ENCODE data around the gene NEUROG3.
"Not testable (repeated sequence)": the region's sequence is repeated elsewhere in the genome, so short reads cannot be mapped to it uniquely, and the experiment has no call there.

The NEUROG3 gene

DNA sequence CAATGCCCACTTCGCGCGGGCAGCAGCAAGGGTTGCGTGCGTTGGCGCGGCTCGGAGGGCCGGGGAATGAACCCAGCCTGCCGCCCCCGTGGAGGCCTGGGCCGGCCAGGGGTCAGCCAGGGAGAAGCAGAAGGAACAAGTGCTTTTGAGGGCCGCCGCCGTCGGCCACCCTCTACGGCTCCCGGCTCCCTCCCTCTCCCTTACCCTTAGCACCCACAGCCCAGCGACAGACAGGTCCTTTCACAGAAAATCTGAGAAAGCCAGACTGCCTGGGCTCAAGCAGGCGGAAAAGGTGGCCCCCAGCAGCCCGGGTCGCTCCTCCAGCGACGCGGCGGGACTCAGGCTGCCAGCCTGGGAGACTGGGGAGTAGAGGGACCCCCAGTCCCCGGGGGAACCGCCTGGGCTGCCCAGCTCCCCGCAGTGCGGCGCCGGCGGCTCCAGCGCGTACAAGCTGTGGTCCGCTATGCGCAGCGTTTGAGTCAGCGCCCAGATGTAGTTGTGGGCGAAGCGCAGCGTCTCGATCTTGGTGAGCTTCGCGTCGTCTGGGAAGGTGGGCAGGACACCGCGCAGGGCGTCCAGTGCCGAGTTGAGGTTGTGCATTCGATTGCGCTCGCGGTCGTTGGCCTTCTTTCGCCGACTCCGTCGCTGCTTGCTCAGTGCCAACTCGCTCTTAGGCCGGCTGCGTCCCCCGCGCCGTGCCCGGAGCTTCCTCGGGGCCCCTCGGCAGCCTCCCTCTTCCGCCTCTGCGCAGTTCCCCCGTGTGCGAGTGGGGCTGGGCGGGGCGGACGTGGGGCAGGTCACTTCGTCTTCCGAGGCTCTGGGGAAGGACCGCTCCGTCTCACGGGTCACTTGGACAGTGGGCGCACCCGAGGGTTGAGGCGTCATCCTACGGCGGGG lies 815 bp downstream of the NEUROG3 start:
- no peak for DNase-seq (ENCODE audit: low spot score)

DNA sequence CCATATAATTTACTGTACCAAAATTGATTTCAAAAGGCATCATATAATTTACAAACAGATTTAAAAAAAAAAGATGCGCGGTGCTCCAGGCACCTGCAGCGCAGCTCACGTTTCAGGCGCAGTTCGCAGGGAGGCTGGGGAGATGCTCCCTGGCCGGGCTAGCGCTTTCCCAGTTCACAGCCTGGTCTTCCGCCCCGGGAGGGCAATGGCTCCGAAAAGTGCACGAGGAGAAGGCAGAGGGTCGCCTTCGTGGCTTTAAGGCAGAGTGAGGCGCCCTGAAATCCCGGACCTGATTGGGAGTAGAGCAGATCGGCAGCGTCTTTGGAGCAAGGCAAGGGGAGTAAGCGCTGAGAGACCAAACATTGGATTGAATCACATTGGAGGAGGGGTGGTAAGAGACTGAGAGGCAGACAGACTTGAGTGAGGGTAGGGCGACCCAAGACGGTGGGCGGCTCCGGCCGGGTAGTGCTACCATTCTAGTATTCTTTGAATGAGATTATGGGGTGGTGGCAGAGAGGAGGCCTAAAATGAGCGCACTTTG lies 1.5 kb downstream of the NEUROG3 start:
- DNase-seq (ENCODE audit: low spot score): no peak

DNA sequence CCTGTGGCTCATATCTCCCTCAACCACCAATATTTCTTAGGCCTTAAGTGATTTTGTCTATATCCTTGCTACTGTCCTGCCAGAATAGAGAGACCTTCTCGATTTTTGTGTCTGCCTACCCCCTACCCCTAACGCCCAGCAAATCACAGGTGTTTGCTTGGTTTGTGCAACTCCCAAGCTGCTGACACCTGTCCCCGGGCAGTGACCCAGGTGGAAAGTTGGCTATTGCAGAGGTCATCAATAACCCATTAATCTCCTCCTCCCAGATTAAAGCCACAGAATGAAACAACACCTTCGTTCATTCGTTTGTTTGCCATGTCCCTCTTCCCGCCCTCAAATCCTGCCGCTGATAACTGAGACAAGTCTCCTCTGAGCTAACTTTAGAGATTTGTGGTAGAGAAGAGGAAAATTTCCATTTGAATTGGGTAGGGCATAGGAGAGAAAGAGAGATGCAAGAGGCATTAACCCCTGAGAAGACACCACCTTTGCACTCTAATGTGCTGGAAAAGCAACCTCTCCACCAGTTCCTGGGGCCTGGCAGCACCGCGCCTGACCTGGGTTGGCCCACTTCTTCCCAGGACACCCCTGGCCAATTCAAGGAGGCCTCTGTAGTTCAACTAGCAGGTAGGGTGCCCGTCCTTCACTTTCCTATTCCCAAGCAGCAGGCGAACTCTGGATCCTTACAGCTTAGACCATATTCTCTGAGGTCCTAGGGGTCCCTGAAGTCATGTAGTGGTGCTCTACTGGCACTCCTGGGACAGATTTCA lies 3.0 kb downstream of the NEUROG3 start:
- no peak for DNase-seq (ENCODE audit: low spot score)

DNA sequence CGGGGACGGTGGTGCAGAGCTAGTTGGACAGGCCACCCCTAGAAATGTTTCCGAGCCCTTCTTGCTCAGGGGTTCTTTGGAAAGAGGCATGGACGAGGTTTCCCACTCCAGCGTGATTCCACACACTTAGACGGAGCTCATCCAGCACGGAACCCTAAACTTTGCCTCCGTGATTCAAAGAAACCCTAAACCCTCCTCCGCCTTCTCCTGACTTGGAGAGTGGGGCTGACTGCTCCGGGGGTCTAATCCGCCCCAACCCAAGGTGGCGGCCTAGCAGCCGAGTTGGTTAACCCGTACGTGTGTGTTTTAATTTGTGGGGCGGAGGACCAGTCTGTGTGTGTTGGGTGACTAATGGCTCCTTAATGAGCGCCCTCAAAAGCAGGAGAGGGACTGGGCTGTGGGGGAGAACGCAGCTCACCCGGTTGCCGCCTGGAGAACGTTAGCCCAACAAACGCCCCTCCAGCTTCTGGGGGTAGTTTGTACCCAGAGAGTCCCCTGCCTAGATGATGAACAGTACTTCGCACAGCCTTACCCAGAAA lies 3.8 kb downstream of the NEUROG3 start:
- DNase-seq (ENCODE audit: low spot score): no peak

DNA sequence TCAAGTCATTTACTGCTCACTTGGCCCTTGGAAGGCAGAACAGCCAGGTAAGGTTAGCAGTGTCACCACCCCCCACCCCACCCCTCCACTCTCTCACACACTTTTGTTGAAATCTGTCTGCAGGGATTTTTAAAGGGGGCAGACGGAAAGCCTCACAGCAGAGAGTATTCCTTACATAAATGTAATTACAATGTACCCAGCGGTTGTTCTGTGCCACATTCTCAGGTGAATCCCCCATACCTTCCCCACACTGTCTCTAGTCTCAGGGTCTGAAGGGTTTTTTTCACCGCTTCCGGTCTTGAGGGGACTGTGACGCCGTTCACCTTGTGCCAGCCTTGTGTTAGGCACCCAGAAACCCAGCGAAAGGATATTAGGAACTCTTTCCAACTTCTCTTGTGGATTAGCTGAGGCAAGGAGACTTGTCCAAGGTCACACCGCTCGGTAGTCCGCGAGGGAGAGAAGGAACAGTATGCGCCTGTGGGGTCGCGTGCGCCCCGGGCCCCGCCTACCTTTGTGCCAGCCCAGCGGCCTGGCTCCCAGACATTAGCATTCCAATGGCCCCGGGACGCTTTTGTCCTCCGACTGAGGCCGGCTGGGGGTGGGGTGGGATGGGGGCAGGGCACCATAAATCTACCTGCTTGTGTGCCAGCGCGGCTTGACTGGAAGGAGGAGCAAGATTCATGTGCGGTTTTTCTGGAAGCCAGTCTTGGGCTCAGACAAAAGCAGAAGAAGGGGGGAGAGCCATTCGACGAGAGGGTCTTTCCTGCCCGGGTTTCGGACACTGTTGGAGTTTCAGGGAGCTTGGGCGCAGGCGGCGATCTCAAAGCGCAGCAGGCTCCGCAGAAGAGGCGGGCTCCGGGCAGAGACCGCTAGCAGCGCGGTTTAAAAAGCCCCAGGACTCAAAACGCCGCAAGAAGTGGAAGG lies 4.5 kb downstream of the NEUROG3 start:
- DNase-seq (ENCODE audit: low spot score): no peak

DNA sequence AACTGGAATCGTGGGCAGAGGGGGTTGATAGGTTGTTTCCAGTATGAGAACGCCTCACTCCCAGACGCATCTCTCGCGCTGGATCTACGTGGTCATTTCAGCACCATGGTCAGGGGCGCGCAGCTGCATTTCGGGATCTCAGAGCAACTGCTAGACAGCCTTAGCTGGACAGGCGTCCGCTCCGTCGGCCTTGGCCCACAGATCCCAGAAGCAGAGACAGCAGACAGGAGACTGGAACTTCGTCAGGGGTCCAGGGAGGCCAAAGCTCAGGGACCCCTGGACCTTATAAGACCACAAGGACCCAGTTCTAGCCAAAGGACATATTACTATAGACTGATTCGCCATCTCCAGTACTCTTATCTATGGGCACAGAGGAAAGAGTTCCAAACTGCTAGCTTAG lies 5.3 kb downstream of the NEUROG3 start:
- no peak for DNase-seq (ENCODE audit: low spot score)

DNA sequence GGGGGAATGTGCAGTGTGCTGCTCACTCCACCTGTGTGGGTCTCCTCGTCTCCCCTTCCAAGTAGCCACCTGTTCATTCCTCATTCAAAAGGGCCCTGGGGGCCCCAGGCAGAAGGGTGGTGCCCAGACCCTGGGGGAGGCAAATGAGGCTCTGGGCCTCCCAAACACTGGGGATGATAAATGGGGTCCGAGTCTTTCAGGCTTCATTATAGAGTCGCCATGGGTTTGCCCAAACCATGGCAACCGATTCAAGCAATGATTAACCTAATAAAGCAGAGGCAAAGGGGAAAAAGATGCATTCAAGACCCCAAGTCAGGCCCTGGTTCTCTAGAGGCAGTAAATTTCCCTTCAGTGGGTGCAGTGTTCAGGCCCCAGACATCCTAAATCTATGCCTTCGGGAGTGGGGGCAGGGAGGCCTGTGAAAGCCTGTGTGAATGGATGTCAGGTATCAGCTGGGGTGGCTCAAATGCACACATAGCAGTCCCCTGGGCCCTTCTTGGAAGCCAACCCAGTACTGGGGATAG lies 10.4 kb downstream of the NEUROG3 start:
- DNase-seq (ENCODE audit: low spot score): no peak

DNA sequence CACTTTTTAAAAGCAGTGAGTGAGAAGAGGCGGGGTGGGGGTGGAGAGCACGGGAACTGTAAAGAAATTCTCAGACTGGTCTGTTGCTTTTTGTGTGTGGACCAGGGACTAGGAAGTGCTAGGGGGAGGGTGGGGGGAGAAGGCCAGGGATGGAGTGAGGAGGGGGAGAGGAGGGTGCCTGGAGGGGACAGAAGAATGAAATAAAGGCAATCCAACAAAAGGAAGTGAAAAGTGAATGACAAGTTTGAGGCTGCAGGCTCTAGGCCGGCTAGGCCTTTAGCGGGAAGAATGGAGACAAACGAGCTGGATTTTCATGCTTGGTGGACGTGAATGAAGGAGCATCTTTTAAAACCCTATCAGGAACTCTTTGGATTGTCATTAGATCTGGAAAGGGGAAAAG lies 13.7 kb downstream of the NEUROG3 start:
- no peak for DNase-seq (ENCODE audit: low spot score)

DNA sequence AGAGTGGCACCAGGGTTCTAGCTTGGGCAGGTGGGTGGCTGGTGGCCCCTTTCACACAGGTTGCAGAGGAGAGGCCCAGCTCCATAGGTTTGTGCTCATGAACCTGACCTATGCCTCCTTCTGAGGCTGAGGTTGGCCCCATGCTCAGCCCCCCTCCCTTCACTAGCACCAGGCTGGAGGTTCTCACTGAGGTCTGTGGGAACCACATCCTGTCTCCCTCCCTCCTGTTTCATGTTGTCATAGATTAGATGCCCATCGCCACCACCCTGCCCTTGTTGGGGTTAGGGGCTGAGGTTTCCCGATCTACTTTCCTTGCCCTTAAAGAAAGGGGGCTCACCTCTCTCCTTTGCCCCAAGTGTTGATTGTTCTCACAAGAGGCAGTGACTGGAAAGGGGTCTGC lies 14.7 kb downstream of the NEUROG3 start:
- no peak for DNase-seq (ENCODE audit: low spot score)

DNA sequence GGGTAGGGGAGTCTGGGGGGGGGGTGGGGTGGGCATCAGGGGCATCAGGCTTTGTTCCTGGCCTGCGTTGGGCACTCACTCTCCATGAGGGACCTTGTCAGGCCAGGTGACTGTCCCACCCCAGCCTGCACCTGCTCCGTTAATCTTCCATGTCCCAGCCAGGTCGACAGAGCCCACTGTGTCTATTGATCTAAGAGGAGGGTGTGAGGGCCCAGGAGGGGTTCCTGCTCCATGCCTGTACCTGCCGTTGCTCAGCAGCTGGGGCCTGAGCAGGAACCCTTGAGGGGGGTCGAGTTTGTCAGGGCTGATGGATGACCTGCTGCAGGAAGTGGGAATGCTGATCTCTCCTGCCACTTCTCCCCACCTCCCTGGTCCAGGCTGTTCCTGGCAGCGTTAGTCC lies 18.6 kb downstream of the NEUROG3 start:
- DNase-seq (ENCODE audit: low spot score): no peak

DNA sequence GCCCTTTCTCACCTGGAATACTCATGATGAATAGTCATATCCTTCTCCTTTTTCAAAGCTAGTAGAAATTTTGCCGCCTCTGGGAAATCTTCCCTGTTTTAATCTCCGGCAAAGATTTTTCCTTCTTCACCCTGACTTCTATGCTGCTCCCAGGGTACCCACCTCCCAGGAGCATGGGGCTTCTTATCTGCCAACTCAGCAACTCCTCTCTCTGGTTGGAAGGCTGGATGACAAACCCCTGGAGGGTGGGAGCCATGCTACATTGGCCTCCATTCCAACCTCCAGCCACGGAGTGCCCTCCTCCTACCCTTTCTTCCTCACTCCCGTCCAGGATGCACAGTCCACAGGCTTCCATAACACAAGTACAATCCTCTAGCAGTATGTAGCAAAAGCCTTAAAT lies 19.9 kb downstream of the NEUROG3 start:
- DNase-seq (ENCODE audit: low spot score): no peak

DNA sequence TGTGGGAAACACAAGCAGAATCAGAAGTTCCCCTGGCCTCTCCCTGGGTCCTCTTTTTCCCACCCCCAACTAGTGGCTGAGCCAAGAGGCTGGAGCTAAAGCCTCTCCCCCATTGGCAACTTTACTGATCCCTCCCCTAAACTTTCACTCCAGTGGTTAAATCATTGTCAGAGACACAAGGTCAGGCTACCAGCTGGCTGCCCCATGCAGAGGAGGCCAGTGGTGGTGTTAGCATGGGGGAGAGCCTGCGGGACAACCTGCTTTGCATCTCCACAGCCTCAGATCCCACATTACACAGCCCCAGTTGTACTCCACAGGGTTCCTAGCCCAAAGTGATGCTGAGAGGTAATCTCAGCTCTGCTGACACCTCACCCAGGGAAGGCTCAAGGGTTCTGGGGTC lies 21.0 kb downstream of the NEUROG3 start:
- DNase-seq (ENCODE audit: low spot score): no peak

DNA sequence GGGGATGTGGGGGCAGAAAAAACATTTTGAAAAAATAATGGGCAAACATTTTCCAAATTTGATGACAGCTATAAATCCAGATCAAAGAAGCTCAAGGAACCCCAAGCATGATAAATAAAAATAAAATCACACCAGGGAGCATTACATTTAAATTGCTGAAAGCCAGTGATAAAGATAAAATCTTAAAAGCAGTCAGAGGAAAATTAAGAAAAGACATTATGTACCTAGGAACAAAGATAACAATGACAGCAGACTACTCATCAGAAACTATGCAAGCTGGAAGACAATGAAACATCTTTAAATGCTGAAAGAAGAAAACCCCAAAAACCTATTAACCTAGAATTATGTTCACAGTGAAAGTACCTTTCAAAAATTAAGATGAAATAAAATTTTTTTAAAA lies 23.3 kb downstream of the NEUROG3 start:
- DNase-seq (ENCODE audit: low spot score): no peak

DNA sequence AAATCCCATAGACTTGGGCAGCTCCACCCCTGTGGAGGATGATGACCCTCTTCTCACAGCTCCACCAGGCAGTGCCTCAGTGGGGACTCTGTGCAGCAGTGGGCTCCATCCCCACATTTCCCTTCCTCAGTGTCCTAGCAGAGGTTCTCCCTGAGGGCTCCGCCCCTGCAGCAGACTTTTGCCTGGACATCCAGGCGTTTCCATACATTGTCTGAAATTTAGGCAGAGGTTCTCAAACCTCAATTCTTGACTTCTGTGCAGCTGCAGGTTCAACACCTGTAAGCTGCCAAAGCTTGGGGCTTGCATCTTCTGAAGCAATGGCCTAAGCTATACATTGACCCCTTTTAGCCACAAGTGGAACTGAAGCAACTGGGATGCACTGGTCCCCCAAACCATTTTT lies 31.8 kb downstream of the NEUROG3 start:
- no peak for DNase-seq (ENCODE audit: low spot score)

DNA sequence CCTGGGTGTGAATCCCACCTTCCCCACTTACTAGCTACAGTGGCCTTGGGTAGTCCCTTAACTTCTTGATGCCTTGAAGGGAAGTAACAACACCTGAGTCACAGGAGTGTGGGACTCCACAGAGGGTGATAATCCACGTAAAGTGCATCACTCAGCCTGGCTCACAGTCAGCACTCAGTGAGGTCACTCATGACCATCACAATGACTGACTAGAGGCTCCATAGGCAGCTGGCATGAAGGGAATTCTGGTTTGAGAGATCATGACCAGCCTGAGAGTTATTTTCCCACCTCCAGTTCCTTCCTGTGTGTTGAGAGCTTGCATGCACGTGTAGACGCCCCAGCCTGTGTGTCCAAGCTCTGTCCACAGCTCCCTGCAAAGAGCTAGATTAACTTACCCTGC lies 34.8 kb downstream of the NEUROG3 start:
- DNase-seq (ENCODE audit: low spot score): no peak

DNA sequence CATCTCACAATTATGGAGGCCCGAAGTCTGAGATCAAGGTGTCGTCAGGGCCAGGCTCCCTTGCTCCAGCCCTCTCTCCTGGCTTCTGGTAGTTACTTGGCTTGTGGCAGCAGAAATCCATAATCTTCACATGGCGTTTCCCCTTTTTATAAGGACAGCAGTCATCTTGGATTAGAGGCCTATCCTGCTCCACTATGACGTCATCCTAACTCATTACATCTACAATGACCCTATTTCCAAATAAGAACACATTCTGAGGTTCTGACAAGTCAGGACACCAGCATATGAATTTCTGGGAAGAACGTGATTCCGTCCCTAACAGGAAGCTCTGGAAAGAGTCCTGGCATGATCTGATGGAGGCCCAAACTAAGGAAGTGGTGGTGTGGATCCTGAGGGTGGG lies 35.8 kb downstream of the NEUROG3 start:
- DNase-seq (ENCODE audit: low spot score): no peak

DNA sequence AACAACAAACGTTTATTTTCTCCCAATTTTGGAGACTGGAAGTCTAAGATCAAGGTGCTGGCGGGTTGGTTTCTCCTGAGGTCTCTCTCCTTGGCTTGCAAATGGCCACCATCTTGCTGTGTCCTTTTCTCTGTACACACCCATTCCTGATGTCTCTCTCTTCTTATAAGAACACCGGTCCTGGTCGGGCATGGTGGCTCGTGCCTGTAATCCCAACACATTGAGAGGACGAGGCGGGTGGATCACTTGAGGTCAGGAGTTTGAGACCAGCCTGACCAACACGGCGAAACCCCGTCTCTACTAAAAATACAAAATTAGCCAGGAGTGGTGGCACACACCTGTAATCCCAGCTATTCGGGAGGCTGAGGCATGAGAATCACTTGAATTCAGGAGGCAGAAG lies 36.7 kb downstream of the NEUROG3 start:
- DNase-seq (ENCODE audit: low spot score): not testable (repeated sequence)

DNA sequence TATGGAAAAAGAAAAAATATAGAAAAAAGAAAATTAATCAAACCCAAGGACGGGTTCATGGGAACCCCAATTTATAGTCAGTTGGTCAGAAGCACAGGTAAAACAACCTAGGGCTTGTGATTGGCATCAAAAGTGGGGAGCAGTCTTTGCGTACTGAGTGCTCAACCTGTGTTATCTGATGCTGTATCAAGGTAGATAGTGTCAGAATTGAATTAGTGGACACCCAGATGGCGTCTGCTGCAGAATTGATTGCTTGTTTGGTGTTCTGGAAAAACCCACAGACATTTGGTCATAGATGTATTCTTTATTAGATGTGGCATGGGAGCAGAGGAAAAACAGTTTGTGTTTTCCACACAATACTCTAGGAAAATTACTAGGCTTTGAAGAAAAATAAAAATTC lies 39.6 kb downstream of the NEUROG3 start:
- DNase-seq (ENCODE audit: low spot score): peak; percentile 77

DNA sequence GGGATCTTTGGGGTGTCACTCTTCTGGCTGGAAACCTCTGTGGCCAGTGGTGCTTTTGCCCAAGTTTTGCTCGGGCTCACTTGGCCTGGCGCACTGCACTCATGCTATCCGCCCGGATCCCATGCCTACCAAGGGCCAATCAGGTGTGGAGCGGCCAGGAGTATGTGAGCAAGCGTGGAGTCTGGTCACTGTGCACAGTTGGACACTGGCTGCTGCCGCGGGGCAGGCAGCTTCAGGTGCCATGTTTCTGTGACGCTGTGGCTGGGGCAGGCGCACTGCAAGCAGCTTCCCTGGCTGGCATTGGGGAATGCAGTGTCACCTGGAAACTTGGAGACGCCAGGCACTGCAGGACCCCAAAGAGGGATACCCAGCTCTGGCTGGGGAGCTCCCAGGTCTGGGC lies 45.3 kb downstream of the NEUROG3 start:
- DNase-seq (ENCODE audit: low spot score): no peak

Measured in SK-N-DZ (cell line).